Esophagus squamous epithelium (tissue), 5 donors: ENCODE data around the gene ADAM10. TPM values are rescaled to one million over a fixed set of nuclear protein-coding genes. Genes with fewer than 3 reads are reported as not detected.

Experiments
- DNase-seq: peaks from one replicate; lab custom pipeline; 2025; lab: John Stamatoyannopoulos, UW
- H3K27ac ChIP-seq, 4 donors: fragments of 200-600 bp; sonication (generic); one replicate each; pipeline ENCODE4 v1.5.1; 2016 to 2019; ENCODE audit warnings: mild to moderate bottlenecking in 1 of 4
- H3K27me3 ChIP-seq, 4 donors: fragments of 200-600 bp; sonication (generic); 1 replicate in 3 of 4; 2 replicates in 1 of 4; pipeline versions ENCODE4 v1.5.1 to v1.6.0; 2017 to 2021; ENCODE audit warnings: antibody characterized with exemption in 1 of 4
- H3K36me3 ChIP-seq, 3 donors: fragments of 200-600 bp; sonication (generic); one replicate each; pipeline ENCODE4 v1.5.1; 2016 to 2019
- H3K4me1 ChIP-seq, 3 donors: fragments of 200-600 bp; sonication (generic); one replicate each; pipeline ENCODE4 v1.5.1; 2017 to 2019
- H3K4me3 ChIP-seq, 4 donors: fragments of 200-600 bp; sonication (generic); 1 replicate in 3 of 4; 2 replicates in 1 of 4; pipeline ENCODE4 v1.5.1; 2016 to 2019; ENCODE audit warnings: mild to moderate bottlenecking in 2 of 4, moderate library complexity in 1 of 4
- H3K9me3 ChIP-seq, 3 donors: fragments of 200-600 bp; sonication (generic); one replicate each; pipeline ENCODE4 v1.5.1; 2016 to 2019
- CTCF ChIP-seq, 6 experiments: fragments of 450-650 bp in 4 of 6; fragments of 200-600 bp in 2 of 6; sonication (generic) in 2 of 6; IDR thresholded peaks; one replicate each; pipeline ENCODE4 v1.5.1; 2016 to 2019; ENCODE audit warnings: antibody characterized with exemption in 6 of 6, mild to moderate bottlenecking in 4 of 6, moderate library complexity in 4 of 6
- POLR2A ChIP-seq, 4 donors: fragments of 450-650 bp; IDR thresholded peaks; one replicate each; pipeline ENCODE4 v1.6.1; 2017; ENCODE audit warnings: antibody characterized with exemption in 4 of 4, mild to moderate bottlenecking in 4 of 4, moderate library complexity in 3 of 4
- WGBS, 2 donors: methylation state at CpG; one replicate each; pipeline ENCODE4 v1.1.5; 2018; 5-methylcytosine and 5-hydroxymethylcytosine counted together
- intact Hi-C: fragments of 100-400 bp; cut with DNase I; formaldehyde crosslinking; loops from one replicate; pipeline ENCODE4 v1.15.0; 2022
- total RNA-seq, 4 donors: library from RNA; depleted of rRNA; stranded (reverse); fragments of >200 nt; gene quantifications; one replicate each; pipeline ENCODE4 v1.1.0, GENCODE V29; 2016
- donor health status: DM: yes; HTN: yes; CAD: no.

ADAM10 gene
- total RNA-seq, 4 donors from 2014 or later, result 34.3 to 61.3 (median 52.8) TPM

GRCh38 chr15:58549013-58549784 lies 200.3 kb downstream of the ADAM10 start:
- H3K4me1 ChIP-seq, result peaks cover 15 to 37% (median 21%) of the 10 kb centered on the region in 3 donors
- no peaks in the 10 kb centered on the region for H3K27me3 ChIP-seq
- no peak overlapping the region for H3K4me3 ChIP-seq
- TF ChIP-seq CTCF (IDR thresholded peaks at IDR 0.05), result no peak
- TF ChIP-seq POLR2A (IDR thresholded peaks at IDR 0.05), result no peak
- H3K27ac ChIP-seq, result peak overlapping the region in 2 of 4 donors; percentile 62 to 67
- WGBS, 2 donors, result 70 to 75% methylated on average over 9 to 11 of the region's 12 CpGs
- no peaks in the 10 kb centered on the region for H3K9me3 ChIP-seq
- DNase-seq, result no peak
- intact Hi-C loops, result no loop called here
- H3K36me3 ChIP-seq, result no peaks in the 10 kb centered on the region

- Histone ChIP-seq H3K27ac (peak overlapping the region in 2 of 4 donors; percentile 62 to 67), H3K36me3 (no peaks in the 10 kb centered on the region), H3K4me1 (peaks cover 15 to 37% (median 21%) of the 10 kb centered on the region in 3 donors), H3K27me3 (no peaks in the 10 kb centered on the region), H3K4me3 (no peak overlapping the region), H3K9me3 (no peaks in the 10 kb centered on the region)
- intact Hi-C loops, result no loop called here
- 80 to 82% methylated on average over 9 of the region's 26 CpGs for WGBS, 2 donors
- no peak for DNase-seq
- TF ChIP-seq CTCF (IDR thresholded peaks at IDR 0.05), result no peak
- no peak for TF ChIP-seq POLR2A (IDR thresholded peaks at IDR 0.05)
These were observed 201.0 kb downstream of the ADAM10 start for GRCh38 chr15:58548308-58549012.

- no peak overlapping the region for H3K27ac ChIP-seq
- H3K4me3 ChIP-seq, result no peak overlapping the region
- no peak for TF ChIP-seq POLR2A (IDR thresholded peaks at IDR 0.05)
- TF ChIP-seq CTCF (IDR thresholded peaks at IDR 0.05), result no peak
- WGBS, 2 donors, result 87 to 88% methylated on average over 8 to 9 of the region's 9 CpGs
- DNase-seq, result no peak
- H3K9me3 ChIP-seq, result no peaks in the 10 kb centered on the region
- H3K4me1 ChIP-seq, result peaks cover 15 to 37% (median 21%) of the 10 kb centered on the region in 3 donors
- intact Hi-C loops, result no loop called here
- no peaks in the 10 kb centered on the region for H3K27me3 ChIP-seq
- no peaks in the 10 kb centered on the region for H3K36me3 ChIP-seq
These were observed 201.7 kb downstream of the ADAM10 start for GRCh38 chr15:58547628-58548307.

GRCh38 chr15:58546635-58547627 lies 202.6 kb downstream of the ADAM10 start:
- intact Hi-C loops, result no loop called here
- WGBS, 2 donors, result 70 to 75% methylated on average over 10 to 13 of the region's 13 CpGs
- no peak for DNase-seq

More at GRCh38 chr15:58546635-58547627, 202.6 kb downstream of the ADAM10 start:
- H3K4me3 ChIP-seq, result no peak overlapping the region
- H3K4me1 ChIP-seq, result peaks cover 9 to 30% (median 18%) of the 10 kb centered on the region in 3 donors
- TF ChIP-seq POLR2A (IDR thresholded peaks at IDR 0.05) (no peak), CTCF (IDR thresholded peaks at IDR 0.05) (no peak)
- no peaks in the 10 kb centered on the region for H3K27me3 ChIP-seq
- no peaks in the 10 kb centered on the region for H3K36me3 ChIP-seq
- peak overlapping the region in 1 of 4 donors; percentile 16 for H3K27ac ChIP-seq
- H3K9me3 ChIP-seq, result no peaks in the 10 kb centered on the region
